ENCODE measurements around the gene RNU5B-1.

The RNU5B-1 gene

DNA sequence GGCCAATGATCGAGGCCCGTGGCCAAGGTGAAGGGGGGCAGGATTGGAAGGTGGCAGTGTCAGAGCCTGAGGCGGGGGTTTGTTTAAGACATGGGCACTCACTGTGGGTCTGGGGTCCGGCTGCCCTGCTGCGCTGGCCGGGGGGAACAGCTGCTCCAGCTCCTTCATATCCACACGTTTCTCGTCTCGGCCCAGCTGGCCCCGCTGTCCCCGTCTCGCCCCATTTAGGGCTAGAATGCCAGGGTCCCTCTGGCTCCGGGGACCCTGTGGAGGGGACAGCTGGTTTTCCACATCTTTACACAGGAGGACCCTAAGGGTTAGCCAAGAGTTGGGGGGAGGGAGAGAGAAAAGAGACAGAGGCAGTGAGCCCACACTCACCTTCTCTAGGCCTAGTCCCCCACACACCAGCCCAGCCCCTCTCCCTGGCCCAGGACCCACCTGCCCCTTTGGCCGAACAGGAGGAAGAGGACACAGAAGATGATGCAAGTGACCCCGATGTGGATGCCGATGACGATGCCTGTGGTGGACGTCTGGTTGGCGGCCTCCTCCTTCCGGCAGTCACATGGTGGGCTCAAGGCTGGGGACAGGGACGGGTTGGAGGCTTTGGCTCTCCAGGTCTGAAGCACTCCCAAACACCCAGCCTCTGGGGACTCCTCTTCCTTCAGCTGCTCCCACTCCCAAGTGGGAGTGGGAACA lies 25.0 kb downstream of the RNU5B-1 start:
- DNase-seq = no peak

DNA sequence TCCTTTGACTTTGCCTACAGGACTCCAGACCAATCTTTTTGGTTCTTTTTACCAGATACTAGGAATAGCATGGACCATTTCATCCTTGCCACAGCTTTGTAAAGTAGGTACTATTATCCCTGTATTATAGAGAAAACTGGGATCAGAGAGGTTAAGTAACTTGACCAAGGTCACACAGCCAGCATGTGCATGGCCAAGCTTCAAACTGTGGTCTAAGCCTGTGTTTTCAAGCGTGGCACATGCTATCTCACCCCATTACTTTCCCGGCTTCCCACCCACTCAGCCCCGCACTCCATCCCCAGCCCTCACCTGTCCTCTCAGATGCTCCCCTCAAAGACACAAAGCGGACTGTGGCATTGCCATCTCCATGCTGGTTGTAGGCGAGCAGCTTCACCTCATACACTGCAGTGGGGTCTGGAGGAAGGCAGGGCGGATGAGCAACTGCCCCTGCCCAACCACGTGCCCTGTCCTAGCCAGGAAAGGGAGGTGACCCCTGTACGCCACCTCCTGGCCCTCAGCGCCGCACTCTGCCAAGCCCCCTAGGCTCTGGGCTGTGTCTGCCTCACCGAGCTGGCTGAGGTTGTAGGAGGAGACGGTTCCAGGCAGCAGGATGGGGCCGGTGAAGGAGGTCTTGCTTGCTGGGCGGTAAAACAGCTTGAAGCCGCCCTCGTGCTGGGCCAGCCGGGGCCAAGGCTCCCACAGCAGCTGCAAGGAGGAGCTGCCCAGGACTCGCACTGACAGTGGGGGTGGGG lies 25.7 kb downstream of the RNU5B-1 start:
- no peak for DNase-seq

DNA sequence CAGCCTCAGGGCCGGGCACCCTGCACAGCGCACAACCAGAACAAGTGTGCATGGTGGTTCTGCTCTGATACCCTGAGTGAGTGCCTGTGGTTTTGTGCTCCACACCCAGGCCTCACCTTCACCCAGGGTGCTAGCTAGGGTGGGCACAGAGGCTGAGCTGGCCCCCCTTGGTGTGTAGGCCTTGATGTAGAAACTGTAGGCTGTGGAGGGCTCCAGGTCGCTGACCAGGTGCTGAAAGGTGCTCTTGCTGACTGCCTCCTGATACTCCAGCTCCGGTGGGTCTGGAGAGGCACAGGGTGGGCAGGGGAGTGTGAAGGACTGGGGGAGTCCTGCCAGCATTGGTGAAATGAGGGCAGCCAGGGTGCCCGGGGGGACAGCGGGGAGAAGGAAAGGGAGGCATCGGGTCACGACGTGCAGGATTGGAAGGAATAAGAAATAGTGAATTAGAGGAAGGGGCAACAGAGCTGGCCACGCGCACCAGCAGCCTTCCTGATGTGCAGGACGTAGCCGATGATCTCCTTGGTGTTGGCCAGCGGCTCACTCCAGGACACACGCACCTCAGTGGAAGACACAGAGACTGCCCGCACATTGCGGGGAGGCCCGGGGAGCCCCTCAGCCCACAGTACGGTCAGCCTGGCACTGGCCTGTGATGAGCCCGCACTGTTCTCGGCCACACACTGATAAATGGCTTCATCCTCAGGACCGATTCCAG lies 26.6 kb downstream of the RNU5B-1 start:
- no peak for DNase-seq

DNA sequence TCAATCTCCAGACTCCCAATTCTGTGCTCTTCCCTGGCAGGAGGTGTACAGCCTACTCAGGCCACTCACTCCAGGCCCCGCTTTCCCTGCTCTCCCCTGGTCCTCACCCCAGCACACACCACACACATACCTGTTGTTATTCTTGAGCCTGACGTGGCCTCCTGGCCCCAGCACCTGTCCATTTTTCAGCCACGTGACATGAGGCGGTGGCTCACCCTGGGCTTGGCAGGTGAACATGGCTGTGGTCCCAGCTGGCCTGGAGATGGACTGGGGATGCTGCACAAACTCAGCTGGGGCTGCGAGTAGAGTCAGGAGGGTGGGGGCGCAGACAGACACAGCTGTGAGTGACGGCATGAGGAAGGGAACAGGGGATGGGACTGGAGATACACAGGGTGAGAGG lies 27.3 kb downstream of the RNU5B-1 start:
- no peak for DNase-seq

- no peak for DNase-seq
Observed at GRCh38 chr15:65332391-65333147, 28.1 kb downstream of the RNU5B-1 start.

GRCh38 chr15:65333148-65333820 lies 28.8 kb downstream of the RNU5B-1 start:
- DNase-seq = no peak

DNA sequence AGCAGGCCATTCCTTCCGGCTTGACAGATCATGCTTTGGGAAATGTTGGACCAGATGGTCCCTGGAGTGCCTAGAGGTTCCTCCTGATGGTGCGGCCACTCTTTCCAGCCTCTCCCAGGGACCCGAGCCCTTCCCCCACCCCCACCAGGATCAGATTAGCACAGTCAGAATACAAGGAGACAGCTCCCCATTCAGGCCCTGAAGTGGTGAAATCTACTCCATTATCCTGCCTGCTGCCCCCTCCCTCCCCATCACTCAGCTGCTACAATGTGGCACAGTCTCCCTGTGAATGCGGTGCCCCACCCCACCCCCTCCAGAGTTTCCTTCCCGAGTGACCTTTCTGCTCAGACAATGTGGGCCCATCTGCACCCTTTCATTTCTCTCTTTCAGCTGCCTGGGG lies 29.4 kb downstream of the RNU5B-1 start:
- no peak for DNase-seq

- no peak for DNase-seq
Observed at GRCh38 chr15:65334586-65335231, 30.2 kb downstream of the RNU5B-1 start.

GRCh38 chr15:65335278-65336055 lies 31.0 kb downstream of the RNU5B-1 start:
- DNase-seq = no peak

- DNase-seq = no peak
Observed at GRCh38 chr15:65336493-65337435, 32.3 kb downstream of the RNU5B-1 start.

DNA sequence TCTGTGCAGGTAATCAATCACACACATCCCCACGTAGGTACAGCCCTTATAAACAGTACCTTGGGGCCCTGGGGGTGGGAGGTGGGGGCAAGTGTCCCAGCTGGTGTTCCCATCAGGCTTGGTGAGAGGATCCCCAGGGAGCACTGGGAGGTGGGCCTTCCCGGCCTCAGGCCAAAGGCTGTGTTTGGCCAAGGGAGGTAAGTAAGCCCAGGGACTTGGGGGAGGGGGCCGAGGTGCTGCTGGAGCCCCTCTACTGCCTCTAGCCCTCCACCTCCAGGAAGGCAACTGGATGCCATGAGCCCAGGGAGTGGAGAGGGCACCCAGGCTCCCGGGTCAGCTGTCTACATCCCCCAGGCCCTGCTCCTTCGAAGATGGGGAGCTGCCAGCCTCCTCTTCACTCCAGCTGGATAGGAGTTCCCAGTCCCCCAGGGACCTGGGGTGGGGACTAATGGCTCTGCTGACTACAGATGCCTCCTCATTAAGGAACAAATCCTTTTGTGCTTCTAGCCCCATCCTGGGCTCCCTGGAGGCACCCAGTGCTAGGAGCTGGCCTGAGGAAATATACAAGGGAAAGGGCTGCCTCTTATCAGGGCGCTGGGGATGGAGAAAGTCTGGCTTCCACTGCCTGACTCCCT lies 33.1 kb downstream of the RNU5B-1 start:
- DNase-seq = no peak

GRCh38 chr15:65338366-65338765 lies 33.9 kb downstream of the RNU5B-1 start:
- DNase-seq = no peak

DNA sequence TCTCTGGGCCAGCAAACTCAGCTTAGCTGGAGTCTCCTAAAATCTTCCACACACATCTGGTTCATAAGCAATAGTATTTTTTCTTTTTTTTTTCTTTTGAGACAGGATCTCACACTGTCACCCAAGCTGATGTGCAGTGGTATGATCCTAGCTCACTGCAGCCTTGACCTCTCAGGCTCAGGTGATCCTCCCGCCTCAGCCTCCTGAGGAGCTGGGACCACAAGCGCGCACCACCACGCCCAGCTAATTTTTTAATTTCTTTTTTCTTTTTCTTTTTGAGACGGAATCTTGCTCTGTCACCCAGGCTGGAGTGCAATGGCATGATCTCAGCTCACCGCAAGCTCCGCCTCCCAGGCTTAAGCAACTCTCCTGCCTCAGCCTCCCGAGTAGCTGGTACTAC lies 34.3 kb downstream of the RNU5B-1 start:
- DNase-seq = no peak

GRCh38 chr15:65339416-65339815 lies 34.9 kb downstream of the RNU5B-1 start:
- no peak for DNase-seq

DNA sequence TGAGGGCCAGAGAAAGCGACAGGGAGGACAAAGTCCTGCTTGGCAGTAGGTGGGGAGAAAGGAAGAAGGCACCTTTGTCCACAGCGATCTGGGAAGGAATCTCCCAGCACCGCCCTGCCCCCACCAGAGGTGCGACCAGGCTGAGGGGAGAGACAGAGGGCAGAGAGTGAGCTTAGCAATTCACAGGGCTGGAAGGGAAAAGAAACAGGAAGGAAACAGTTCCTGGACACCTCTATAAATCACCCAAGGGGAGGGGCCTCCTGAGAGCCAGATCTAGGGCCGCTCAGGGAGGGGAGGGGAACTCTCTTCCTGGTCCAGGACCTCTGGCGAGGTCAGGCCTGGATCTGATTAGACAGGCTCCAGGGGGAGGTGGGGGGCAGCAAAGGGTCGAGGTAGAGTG lies 35.4 kb downstream of the RNU5B-1 start:
- DNase-seq = no peak

- no peak for DNase-seq
Observed at GRCh38 chr15:65342493-65342892, 38.0 kb downstream of the RNU5B-1 start.

- no peak for DNase-seq
Observed at GRCh38 chr15:65343374-65343981, 39.0 kb downstream of the RNU5B-1 start.

GRCh38 chr15:65344214-65344913 lies 39.9 kb downstream of the RNU5B-1 start:
- DNase-seq = no peak

DNA sequence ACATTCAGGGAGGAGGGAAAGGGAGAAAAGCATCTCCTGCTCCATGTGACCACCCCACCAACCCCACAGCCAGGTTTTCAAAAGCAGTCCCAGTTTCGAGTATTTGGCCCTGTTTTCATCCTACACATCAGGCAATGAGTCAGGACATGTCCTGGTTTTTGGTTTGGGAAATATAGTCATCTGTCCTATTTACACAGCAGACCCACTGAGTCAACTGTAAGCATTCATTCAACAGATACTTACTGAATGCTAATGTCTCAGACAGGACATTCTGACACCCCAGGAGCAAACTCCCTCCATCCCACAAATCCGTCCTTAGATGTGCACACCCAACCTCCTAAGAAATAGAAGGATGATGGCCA lies 40.4 kb downstream of the RNU5B-1 start:
- no peak for DNase-seq
